SW 1271 (cell line): Measurements from ENCODE around the gene ORC6.
"Not testable (repeated sequence)": the region's sequence is repeated elsewhere in the genome, so short reads cannot be mapped to it uniquely, and the experiment has no call there.

Experiments
- DNase-seq, 2 experiments: peaks; one replicate each; lab custom pipeline; 2025; lab: John Stamatoyannopoulos, UW

Gene ORC6

GRCh38 chr16:46689365-46690280, at the start of gene ORC6:
ORC6 (plus strand) TSS chr16:46689659; CDS start chr16:46689706, 47 bp downstream.
- peak; percentile 93 to 94 for DNase-seq

DNA sequence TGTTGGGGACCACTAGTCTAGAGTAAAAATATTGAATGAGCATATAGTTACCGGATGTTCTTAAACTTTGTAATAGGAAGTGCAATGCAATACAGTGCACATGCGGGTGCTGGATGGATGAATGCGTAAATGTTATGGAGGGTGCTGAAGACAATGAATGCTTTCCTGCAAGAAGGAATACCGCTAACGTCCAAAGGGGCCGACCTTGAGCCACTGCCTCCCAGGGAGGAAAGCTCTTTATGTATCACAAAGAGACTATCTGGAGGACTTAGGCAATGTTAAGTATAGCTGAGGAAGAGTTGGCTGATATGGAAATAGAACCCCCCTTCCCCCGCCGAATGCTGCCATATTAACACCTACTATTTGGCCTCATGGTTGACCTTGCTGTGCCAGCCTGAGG, 40.8 kb upstream of the ORC6 start:
- no peak for DNase-seq

DNA sequence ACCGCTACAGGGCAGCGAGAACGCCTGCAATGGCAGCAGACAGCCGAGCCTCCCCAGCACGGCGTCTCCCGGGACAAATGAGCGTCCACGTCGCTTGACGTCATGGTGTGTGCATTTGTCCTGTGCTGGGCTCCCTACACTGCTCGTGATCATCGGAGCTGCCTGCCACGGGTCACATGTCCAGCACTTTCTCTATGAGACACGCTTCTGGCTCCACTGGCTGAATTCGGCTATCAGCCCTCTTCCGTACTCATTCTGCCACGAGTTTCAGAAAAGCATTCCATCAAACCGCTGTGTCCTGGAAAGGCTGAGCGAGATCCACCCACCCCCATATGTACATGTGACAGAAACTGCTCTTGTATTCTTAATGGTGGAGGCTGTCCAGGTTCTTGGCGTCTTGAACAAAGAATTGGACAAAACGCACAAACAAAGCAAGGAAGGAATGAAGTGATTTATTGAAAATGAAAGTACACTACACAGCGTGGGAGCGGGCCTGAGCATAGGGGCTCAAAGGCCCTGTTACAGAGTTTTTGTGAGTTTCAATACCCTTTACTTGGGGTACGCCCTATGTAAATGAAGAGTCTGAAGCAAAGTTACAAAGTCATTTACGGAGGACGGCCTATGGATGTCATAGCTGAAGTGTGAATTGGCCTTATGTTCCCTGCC, 39.7 kb upstream of the ORC6 start:
- DNase-seq, result no peak

DNA sequence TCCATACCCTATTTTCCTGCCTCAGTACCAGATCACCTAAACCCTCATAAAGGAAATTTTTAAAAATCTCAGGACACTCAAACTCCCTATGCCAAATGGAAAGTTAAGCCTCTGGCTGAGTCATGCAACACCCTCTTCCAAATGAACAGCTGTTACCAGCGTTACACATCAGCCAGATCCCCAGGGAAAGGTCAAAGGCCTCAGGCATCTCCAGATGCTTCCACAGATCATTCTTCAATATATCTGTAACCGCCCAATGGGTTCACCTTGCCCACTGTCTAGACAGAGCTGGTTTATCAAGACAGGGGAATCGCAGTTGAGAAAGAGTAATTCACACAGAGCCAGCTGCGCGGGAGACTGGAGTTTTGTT, 39.2 kb upstream of the ORC6 start:
- no peak for DNase-seq

- DNase-seq, result no peak
Observed at GRCh38 chr16:46651305-46651704, 38.2 kb upstream of the ORC6 start.

- DNase-seq, result no peak
Observed at GRCh38 chr16:46658925-46659324, 30.5 kb upstream of the ORC6 start.

- no peak for DNase-seq
Observed at GRCh38 chr16:46662123-46662522, 27.3 kb upstream of the ORC6 start.

- DNase-seq, result peak in 1 of 2 experiments; percentile 55
Observed at GRCh38 chr16:46673320-46674013, 16.0 kb upstream of the ORC6 start.

GRCh38 chr16:46677943-46678342, 11.5 kb upstream of the ORC6 start:
- not testable (repeated sequence) for DNase-seq

- not testable (repeated sequence) for DNase-seq
Observed at GRCh38 chr16:46681867-46682266, 7.6 kb upstream of the ORC6 start.

DNA sequence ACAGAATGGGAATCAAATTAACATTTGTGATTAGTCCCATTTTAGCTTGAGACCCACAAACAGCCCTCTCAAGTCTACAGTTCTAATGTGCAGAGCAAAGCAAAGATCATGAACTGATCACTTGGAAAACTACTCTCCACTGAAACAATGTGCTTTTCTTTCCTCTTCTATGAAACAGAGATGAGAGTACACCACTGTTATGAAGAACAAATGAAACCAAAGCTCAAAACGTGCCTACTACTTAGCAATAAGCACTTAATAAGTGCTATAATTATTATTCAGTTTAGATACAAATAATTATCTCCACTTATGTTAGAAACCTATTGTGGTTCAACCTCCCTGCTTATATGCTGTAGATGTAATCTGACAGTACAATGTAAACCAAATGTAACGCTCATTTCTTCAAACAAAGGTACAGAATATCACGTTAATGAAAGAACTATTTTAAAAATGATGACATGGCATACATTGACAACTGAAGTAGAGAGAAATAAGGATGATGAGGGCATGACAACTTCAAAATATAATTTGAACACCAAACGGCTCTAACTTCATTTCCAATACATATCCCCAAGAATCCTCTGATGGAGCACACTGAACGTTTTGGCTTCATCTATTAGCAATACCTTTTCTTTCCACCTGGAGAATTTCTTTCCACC, 2.5 kb upstream of the ORC6 start:
- DNase-seq, result no peak

DNA sequence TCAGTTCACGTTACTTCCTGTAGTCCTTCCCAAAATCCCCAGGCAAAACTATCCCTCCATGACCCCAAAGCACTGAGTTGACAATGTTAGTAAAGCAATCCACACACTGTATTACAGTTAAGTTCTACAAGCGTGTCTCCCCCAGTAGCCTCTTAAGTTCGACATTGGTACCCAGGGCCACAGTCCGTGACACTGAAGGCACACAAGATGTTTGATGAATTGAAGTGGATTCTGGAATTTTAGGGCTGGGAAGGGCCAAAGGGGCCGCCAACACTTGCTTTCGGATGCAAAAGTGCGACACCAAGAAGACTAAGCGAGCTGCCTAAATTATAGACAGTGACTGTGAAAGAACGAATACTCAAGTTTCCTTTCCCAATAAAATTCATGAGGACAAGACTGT, 2.0 kb upstream of the ORC6 start:
- DNase-seq, result no peak

GRCh38 chr16:46688101-46688653, 1.3 kb upstream of the ORC6 start:
- no peak for DNase-seq

- peak; percentile 93 to 94 for DNase-seq
Observed at GRCh38 chr16:46688654-46689364, 650 bp upstream of the ORC6 start, which contains the start of gene VPS35. VPS35 (minus strand) TSS chr16:46689178; CDS start chr16:46689133, 45 bp downstream.

DNA sequence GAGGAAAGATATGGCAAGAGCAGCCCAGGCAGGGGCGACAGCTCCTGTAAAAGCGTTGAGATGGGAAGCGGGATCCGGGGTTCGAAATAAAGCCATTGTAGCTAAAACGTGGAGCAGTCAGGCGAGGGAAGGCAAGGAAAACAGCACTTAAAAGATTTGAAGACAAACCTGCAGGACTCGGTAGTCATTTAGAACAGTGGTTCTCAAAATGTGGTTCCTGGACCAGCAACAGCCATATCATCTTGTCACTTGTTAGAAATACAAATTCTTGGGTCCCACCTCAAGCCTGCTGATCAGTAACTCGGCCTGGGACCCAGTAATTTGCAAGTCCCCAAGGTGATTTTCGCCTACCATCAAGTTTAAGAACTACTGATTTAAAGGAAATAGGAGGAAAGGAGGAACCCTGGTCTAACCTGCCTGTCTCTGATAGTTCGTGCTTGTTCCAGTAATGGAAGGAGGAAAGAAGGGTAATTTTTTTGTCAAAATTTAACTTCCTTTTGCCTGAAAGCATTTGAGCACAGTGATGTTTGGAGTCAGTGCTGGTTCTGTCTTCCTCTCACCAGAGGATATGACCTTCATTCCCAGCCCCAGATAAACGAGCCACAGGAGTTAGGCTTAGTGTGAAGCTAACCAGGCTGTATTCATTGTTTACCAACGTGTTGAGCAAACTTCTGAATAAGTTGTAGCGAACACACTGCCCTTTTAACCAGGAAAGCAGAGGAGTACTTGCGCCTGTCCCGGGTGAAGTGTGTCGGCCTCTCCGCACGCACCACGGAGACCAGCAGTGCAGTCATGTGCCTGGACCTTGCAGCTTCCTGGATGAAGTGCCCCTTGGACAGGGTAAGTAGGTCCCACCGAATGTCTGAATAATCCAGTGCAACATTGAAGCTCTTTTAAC, 1.1 kb downstream of the ORC6 start:
- no peak for DNase-seq

DNA sequence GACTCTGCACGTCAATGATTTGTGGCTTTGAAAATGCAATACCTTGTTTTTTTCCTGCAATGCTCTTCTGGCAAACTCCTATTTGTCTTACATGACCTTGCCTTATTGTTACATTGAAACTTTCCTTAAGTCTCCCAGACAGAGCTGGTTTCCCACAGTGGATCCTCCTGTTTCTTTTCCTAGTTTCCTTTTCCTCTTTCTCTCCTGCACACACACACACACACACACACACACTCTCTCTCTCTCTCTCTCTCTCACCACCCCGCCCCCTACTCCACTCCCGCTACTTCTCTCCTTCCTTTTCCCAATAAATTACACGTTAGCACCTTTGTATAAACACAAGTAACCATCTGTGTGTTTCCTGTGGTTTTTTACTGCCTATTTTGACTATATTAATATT, 2.3 kb downstream of the ORC6 start:
- no peak for DNase-seq

DNA sequence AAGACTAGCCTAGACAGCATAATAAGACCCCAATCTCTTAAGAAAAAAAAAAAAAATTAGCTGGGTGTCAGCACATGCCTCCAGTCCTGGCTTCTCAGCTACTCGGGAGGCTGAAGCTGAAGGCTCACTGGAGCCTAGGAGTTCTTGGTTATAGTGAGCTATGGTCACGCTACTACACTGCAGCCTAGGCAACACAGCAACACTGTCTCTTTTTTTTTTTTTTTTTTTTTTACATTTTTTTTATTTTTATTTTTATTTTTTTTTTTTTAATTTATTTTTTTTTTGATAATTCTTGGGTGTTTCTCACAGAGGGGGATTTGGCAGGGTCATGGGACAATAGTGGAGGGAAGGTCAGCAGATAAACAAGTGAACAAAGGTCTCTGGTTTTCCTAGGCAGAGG, 4.1 kb downstream of the ORC6 start:
- DNase-seq, result no peak

DNA sequence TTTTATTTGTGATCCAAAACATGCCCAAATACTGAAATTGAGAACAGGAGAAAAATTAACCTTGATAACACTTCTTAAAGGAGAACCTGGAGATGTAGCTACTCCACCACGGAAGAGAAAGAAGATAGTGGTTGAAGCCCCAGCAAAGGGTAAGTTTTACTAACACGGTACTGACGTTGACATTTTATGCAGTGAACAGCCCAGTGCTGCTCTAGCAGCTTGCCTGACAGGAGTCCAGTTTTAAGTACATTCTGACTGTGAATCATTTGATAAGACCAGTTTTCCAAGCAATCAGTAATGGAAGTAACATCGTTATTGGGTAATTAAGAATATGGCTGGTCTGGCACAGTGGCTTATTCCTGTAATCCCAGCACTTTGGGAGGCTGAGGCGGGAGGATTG, 6.5 kb downstream of the ORC6 start:
- DNase-seq, result no peak

DNA sequence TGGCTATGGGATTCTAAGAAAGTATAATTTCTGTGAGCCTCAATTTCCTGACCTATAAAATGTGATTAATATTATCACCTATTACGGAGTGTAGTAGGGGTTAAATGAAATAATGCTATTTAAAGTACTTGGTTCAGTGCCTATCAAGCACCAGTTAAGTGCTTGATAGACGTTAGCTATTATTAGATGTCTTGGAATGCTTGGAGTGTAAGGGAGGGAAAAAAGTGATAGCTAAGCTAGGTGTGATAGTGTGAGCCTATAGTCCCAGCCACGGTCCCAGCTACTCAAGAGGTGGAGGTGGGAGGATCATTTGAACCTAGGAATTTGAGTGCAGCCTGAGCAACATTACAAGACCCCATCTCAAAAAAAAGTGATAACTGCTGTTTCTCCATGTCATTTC, 7.5 kb downstream of the ORC6 start:
- DNase-seq, result no peak

DNA sequence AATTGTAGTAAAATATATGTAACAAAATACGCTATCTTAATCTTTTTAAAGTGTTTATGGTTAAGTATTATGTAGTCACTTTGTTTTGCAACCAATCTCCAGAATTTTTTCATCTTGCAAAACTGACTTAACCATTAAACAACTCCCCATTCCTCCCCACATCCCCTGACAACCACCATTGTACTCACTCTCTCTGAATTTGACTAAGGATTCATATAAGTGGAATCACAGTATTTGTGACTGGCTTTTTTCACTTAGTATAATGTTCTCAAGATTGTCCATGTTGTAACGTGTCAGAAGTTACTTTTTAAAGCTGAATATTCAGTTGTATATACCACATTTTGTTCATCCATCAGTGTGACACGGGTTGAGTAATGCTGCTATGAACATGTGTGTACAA, 10.6 kb downstream of the ORC6 start:
- no peak for DNase-seq
